AG04449 (cell line): ENCODE data around the gene IFT57.

Experiments used
- CTCF ChIA-PET: fragments of 350-600 bp; formaldehyde crosslinking; extraction: SDS; loops from one replicate; lab custom pipeline; 2021; ENCODE audit warnings: antibody characterized with exemption; lab: Yijun Ruan, JAX
- POLR2A ChIA-PET: fragments of 400-600, 350-600 bp; formaldehyde crosslinking; extraction: SDS; loops from one replicate; lab custom pipeline; 2020; ENCODE audit warnings: antibody characterized with exemption, inconsistent platforms; lab: Yijun Ruan, JAX
- DNase-seq: peaks from one replicate; pipeline ENCODE4 v3.0.0-alpha.2; 2010; ENCODE audit warnings: low read depth, low spot score
- H3K4me3 ChIP-seq: 2 replicates; pipeline ENCODE4 v1.5.1; 2011; ENCODE audit warnings: low read depth, mild to moderate bottlenecking, control low read depth, low read length
- TF ChIP-seq, protein P1 (sequence below): IDR thresholded peaks from one replicate; pipeline ENCODE4 v1.5.1; 2011; ENCODE audit warnings: mild to moderate bottlenecking, moderate library complexity, low read length, control low read depth, inconsistent platforms; ENCODE audit not compliant: insufficient read depth; ENCODE audit errors: missing control alignments

IFT57 gene

DNA sequence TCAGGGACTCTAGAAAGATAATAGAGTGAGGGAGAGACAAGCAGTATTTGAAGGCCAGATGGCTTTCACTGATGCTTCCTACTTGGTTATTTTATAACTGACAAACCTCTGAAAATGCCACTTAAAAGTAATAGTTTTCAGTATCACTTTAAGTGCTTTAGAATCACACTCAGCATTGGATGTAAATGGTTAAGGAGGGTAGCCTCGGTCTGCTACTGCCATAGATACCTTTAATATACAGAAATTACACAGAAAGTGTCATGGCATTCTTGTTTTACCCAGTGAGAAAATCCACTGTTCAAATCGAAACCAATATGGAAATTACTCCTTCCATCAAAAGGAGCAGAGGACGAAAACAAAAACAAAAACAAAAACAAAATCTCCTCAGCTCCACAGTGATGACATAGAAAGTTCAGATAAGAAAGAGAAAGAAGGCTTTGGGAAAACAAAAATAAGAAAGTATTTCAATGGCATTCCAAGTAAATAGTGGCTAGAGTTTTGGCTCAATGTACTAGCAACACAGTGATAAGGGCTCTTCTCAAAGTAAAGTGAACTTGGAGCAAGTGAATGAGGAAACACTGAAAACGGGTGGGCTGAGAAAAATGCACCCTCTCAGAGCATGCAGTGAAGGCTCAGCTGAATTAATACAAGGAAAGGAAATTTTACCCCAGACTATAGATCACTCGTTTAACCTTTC is 88.2 kb downstream of the IFT57 start:
- DNase-seq, result no peak
- POLR2A ChIA-PET, result no interaction called here
- TF ChIP-seq, protein P1, sequence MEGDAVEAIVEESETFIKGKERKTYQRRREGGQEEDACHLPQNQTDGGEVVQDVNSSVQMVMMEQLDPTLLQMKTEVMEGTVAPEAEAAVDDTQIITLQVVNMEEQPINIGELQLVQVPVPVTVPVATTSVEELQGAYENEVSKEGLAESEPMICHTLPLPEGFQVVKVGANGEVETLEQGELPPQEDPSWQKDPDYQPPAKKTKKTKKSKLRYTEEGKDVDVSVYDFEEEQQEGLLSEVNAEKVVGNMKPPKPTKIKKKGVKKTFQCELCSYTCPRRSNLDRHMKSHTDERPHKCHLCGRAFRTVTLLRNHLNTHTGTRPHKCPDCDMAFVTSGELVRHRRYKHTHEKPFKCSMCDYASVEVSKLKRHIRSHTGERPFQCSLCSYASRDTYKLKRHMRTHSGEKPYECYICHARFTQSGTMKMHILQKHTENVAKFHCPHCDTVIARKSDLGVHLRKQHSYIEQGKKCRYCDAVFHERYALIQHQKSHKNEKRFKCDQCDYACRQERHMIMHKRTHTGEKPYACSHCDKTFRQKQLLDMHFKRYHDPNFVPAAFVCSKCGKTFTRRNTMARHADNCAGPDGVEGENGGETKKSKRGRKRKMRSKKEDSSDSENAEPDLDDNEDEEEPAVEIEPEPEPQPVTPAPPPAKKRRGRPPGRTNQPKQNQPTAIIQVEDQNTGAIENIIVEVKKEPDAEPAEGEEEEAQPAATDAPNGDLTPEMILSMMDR, result no peak
- CTCF ChIA-PET, result interaction anchor here (3.8 kb wide), 1 partner anchor 19 kb away, joined by 20 read pairs; no protein-coding TSS in a partner anchor
- H3K4me3 ChIP-seq, result no peak overlapping the region

- H3K4me3 ChIP-seq, result no peak overlapping the region
- ChIA-PET POLR2A (no interaction called here), CTCF (interaction anchor here (1.1 to 3.8 kb wide), 3 partner anchors 20 to 344 kb away, joined by 3 to 20 read pairs (median 3); no protein-coding TSS in a partner anchor)
- DNase-seq, result no peak
- TF ChIP-seq, protein P1, result no peak
Measured at GRCh38 chr3:108133048-108133369, 89.2 kb downstream of the IFT57 start.

DNA sequence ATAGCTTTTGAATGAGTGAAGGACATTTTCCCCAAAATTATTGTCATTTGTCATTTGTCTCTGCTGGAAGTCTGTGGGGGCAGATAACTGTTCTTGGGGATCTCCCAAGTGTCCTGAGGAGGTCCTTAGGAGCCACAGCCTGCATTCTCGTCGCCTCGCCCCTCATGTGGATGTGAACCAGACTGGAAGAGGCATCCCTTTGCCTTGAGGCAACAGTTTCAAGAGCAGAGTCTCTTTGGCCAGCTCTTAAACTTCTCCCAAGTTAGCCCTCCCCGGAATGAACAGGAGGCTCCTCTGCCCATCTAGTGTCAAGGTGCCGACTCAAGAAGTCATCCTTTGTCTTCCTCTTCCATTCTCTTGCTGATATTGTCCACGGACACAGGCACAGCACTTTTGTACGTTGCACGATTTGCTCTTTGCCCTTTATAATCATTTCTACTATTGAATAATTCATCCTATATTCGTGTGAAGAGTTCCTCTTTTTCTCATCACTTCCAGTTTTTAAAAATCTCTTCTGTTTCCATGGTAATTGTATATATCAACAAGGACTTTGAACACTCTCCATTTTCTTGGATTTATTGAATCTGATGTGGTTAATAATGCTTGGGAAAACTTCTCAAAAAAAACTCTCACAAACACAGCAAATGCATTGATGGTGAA is 90.6 kb downstream of the IFT57 start:
- ChIA-PET CTCF (interaction anchor here (1.3 to 3.8 kb wide), 2 partner anchors 21 to 346 kb away, joined by 3 to 20 read pairs; no protein-coding TSS in a partner anchor), POLR2A (no interaction called here)
- no peak for DNase-seq
- H3K4me3 ChIP-seq, result no peak overlapping the region
- TF ChIP-seq, protein P1, result no peak

- DNase-seq, result peak; percentile 69
- CTCF ChIA-PET, result interaction anchor here (3.8 kb wide), 1 partner anchor 22 kb away, joined by 20 read pairs; no protein-coding TSS in a partner anchor
- POLR2A ChIA-PET, result no interaction called here
- TF ChIP-seq, protein P1, result no peak
- H3K4me3 ChIP-seq, result no peak overlapping the region
Measured at GRCh38 chr3:108130701-108131474, 91.3 kb downstream of the IFT57 start.

GRCh38 chr3:108130236-108130635 is 92.0 kb downstream of the IFT57 start:
- ChIA-PET POLR2A (no interaction called here), CTCF (no interaction called here)
- TF ChIP-seq, protein P1, result no peak
- H3K4me3 ChIP-seq, result no peak overlapping the region
- DNase-seq, result no peak
